ENCODE results near the gene PPP6R3.

DNA sequence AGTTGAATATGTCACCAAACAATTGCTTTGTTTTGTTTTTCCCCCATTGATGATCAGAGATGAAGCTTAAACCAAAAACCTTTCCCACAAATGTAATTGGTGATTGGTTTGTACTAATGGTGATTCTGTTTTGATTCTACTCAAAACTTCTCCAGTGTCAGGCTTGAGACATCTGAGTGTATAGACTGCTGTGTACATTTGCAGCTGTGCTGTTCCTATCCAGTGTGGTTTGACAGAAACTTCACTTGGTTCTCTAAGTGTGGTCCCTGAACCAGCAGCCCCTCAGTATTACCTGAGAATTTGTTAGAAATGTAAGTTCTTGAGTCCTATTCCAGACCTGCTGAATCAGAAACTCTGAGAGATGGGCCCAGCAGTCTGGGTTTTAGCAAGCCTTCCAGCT, 84.8 kb downstream of the PPP6R3 start:
- TF ChIP-seq HCFC1 (IDR thresholded peaks at IDR 0.05; ENCODE audit: low read depth, low read length) (no peak), CTCF (CRISPR knock-in tag; IDR thresholded peaks at IDR 0.05) (no peak), ZBTB26 (CRISPR knock-in tag; IDR thresholded peaks at IDR 0.05; ENCODE audit: borderline replicate concordance) (no peak), SP1 (IDR thresholded peaks at IDR 0.05) (no peak), SP1 (CRISPR knock-in tag; IDR thresholded peaks at IDR 0.05) (no peak), CBFB (CRISPR knock-in tag; IDR thresholded peaks at IDR 0.05) (no peak), XRCC5 (optimal IDR thresholded peaks at IDR 0.05; ENCODE audit: low read length) (no peak), ZNF280D (CRISPR knock-in tag; IDR thresholded peaks at IDR 0.05) (no peak), HOXA7 (CRISPR knock-in tag; IDR thresholded peaks at IDR 0.05) (no peak), ZNF274 (CRISPR knock-in tag; IDR thresholded peaks at IDR 0.05) (no peak), MAF1 (CRISPR knock-in tag; IDR thresholded peaks at IDR 0.05; ENCODE audit: borderline replicate concordance) (no peak)
- TF ChIP-seq, protein P1, sequence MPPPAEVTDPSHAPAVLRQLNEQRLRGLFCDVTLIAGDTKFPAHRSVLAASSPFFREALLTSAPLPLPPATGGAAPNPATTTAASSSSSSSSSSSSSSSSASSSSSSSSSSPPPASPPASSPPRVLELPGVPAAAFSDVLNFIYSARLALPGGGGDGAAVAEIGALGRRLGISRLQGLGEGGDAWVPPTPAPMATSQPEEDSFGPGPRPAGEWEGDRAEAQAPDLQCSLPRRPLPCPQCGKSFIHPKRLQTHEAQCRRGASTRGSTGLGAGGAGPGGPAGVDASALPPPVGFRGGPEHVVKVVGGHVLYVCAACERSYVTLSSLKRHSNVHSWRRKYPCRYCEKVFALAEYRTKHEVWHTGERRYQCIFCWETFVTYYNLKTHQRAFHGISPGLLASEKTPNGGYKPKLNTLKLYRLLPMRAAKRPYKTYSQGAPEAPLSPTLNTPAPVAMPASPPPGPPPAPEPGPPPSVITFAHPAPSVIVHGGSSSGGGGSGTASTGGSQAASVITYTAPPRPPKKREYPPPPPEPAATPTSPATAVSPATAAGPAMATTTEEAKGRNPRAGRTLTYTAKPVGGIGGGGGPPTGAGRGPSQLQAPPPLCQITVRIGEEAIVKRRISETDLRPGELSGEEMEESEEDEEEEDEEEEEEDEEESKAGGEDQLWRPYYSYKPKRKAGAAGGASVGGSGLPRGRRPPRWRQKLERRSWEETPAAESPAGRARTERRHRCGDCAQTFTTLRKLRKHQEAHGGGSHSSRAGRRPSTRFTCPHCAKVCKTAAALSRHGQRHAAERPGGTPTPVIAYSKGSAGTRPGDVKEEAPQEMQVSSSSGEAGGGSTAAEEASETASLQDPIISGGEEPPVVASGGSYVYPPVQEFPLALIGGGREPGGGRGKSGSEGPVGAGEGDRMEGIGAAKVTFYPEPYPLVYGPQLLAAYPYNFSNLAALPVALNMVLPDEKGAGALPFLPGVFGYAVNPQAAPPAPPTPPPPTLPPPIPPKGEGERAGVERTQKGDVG (CRISPR knock-in tag; IDR thresholded peaks at IDR 0.05; ENCODE audit: borderline replicate concordance): no peak
- TF ChIP-seq, protein P2, sequence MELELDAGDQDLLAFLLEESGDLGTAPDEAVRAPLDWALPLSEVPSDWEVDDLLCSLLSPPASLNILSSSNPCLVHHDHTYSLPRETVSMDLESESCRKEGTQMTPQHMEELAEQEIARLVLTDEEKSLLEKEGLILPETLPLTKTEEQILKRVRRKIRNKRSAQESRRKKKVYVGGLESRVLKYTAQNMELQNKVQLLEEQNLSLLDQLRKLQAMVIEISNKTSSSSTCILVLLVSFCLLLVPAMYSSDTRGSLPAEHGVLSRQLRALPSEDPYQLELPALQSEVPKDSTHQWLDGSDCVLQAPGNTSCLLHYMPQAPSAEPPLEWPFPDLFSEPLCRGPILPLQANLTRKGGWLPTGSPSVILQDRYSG (CRISPR knock-in tag; IDR thresholded peaks at IDR 0.05): no peak
- TF ChIP-seq, protein P3, sequence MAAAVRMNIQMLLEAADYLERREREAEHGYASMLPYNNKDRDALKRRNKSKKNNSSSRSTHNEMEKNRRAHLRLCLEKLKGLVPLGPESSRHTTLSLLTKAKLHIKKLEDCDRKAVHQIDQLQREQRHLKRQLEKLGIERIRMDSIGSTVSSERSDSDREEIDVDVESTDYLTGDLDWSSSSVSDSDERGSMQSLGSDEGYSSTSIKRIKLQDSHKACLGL (CRISPR knock-in tag; IDR thresholded peaks at IDR 0.05): no peak
- TF ChIP-seq, protein P4, sequence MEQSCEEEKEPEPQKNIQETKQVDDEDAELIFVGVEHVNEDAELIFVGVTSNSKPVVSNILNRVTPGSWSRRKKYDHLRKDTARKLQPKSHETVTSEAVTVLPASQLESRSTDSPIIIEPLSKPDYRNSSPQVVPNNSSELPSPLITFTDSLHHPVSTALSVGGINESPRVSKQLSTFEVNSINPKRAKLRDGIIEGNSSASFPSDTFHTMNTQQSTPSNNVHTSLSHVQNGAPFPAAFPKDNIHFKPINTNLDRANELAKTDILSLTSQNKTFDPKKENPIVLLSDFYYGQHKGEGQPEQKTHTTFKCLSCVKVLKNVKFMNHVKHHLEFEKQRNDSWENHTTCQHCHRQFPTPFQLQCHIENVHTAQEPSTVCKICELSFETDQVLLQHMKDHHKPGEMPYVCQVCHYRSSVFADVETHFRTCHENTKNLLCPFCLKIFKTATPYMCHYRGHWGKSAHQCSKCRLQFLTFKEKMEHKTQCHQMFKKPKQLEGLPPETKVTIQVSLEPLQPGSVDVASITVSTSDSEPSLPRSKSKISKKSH (CRISPR knock-in tag; IDR thresholded peaks at IDR 0.05; ENCODE audit: borderline replicate concordance): no peak
